Upper lobe of left lung (tissue), 6 donors: ENCODE data around the gene CLVS2. TPM values are rescaled to one million over a fixed set of nuclear protein-coding genes. Genes with fewer than 3 reads are reported as not detected.
A peak's percentile ranks its signal among the peaks of the same experiment; 100 is the strongest.

Source experiments
- ATAC-seq, 2 donors: fragments of 200-7000 bp; cut with Tn5 transposase; one replicate each; pipeline ENCODE4 v1.9.1; 2022; ENCODE audit warnings: mild to moderate bottlenecking in 2 of 2, moderate library complexity in 2 of 2; ENCODE audit not compliant: low FRiP score in 2 of 2
- DNase-seq, 2 donors: peaks; one replicate each; pipeline ENCODE4 v3.0.0-alpha.2; 2019 to 2020
- H3K27ac ChIP-seq, 4 donors: fragments of 200-600 bp; sonication (generic); one replicate each; pipeline ENCODE4 v1.5.1; 2016 to 2019
- H3K27me3 ChIP-seq, 4 donors: fragments of 200-600 bp; sonication (generic); one replicate each; pipeline ENCODE4 v1.5.1; 2017 to 2019
- H3K36me3 ChIP-seq, 4 donors: fragments of 200-600 bp; sonication (generic); one replicate each; pipeline ENCODE4 v1.5.1; 2016 to 2019
- H3K4me1 ChIP-seq, 4 donors: fragments of 200-600 bp; sonication (generic); one replicate each; pipeline ENCODE4 v1.5.1; 2018 to 2019
- H3K4me3 ChIP-seq, 4 donors: fragments of 200-600 bp; sonication (generic); one replicate each; pipeline ENCODE4 v1.5.1; 2017 to 2019; ENCODE audit warnings: mild to moderate bottlenecking in 2 of 4, moderate library complexity in 1 of 4
- H3K9me3 ChIP-seq, 4 donors: fragments of 200-600 bp; sonication (generic); one replicate each; pipeline ENCODE4 v1.5.1; 2018 to 2019
- CTCF ChIP-seq, 6 experiments: fragments of 450-650 bp in 4 of 6; fragments of 200-600 bp in 2 of 6; sonication (generic) in 2 of 6; IDR thresholded peaks; one replicate each; pipeline ENCODE4 v1.5.1; 2016 to 2019; ENCODE audit warnings: antibody characterized with exemption in 6 of 6
- EP300 ChIP-seq, 4 donors: sonication (generic); formaldehyde crosslinking; IDR thresholded peaks; one replicate each; pipeline ENCODE4 v1.5.1; 2017; ENCODE audit warnings: antibody characterized with exemption in 4 of 4, control low read depth in 2 of 4
- POLR2A ChIP-seq, 4 donors: fragments of 450-650 bp; IDR thresholded peaks; one replicate each; pipeline ENCODE4 v1.5.1; 2016 to 2017; ENCODE audit warnings: antibody characterized with exemption in 4 of 4, mild to moderate bottlenecking in 2 of 4
- POLR2AphosphoS5 ChIP-seq, 2 donors: sonication (generic); formaldehyde crosslinking; IDR thresholded peaks; one replicate each; pipeline ENCODE4 v1.5.1; 2017; ENCODE audit warnings: antibody characterized with exemption in 2 of 2
- WGBS, 2 donors: methylation state at CpG; one replicate each; pipeline ENCODE4 v1.1.5; 2017 to 2018; 5-methylcytosine and 5-hydroxymethylcytosine counted together
- total RNA-seq, 6 donors: library from RNA; depleted of rRNA in 4 of 6; stranded (reverse); fragments of >200 nt in 4 of 6; gene quantifications; one replicate each; pipeline versions ENCODE4 v1.1.0 to v1.2.1, GENCODE V29; 2016 to 2021
- donor health status: DM: no; HTN: no; CAD: no; lungs with moderate emphysema.
- donor health status: DM: no; HTN: yes; CAD: no; lungs with severe emphysema.

The CLVS2 gene
- total RNA-seq, 6 donors from 2014 or later = 0.03 to 1.0 TPM; not detected in 4

DNA sequence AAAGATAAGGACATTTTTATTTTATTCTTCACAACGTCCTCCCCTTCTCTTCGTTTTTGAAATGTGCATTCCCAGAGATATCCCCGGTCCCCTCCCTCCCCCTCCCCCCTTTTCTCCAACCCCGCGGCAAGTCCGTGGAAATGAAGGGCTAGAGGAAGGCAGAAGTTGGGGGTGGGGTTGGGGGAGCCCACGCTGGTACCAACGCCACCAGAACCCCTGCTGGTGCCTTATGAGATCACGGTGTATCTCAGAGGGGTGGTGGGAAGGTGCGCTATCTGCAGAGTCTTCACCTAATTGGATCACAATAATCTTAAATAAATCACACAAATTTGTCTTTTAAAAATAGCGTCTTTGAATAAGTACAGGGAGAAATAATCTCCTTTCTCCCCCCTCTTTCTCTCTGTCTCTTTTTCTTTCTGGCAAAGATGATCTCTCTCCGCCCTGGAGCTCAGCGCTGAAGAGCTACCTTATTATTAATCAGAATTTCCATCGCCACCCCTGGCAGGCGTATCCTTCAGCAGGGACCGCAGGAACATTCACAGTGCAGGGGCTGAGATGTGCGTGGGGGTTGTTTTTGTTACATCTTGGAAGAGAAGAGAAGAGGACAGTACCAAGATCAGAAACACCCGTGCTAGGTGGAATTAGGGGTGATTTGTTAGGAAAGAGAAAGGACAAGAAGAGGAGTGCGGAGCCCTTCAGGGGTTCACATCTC is 915 bp downstream of the CLVS2 start:
- Histone ChIP-seq H3K9me3 (no peaks in the 10 kb centered on the region), H3K27me3 (peaks cover 0 to 16% (median 2%) of the 10 kb centered on the region in 4 donors), H3K27ac (no peak overlapping the region), H3K36me3 (no peaks in the 10 kb centered on the region), H3K4me1 (peaks cover 7 to 13% (median 9%) of the 10 kb centered on the region in 4 donors), H3K4me3 (peak overlapping the region in 1 of 4 donors; percentile 31)
- no peak for ATAC-seq
- 18 to 25% methylated on average over 19 of the region's 19 CpGs for WGBS, 2 donors
- no peak for TF ChIP-seq EP300 (IDR thresholded peaks at IDR 0.05)
- no peak for TF ChIP-seq POLR2A (IDR thresholded peaks at IDR 0.05)
- no peak for TF ChIP-seq POLR2AphosphoS5 (IDR thresholded peaks at IDR 0.05)
- TF ChIP-seq CTCF (IDR thresholded peaks at IDR 0.05) = no peak
- no peak for DNase-seq

- WGBS, 2 donors = 86 to 89% methylated on average over 13 of the region's 13 CpGs
- Histone ChIP-seq H3K36me3 (no peaks in the 10 kb centered on the region), H3K27me3 (peaks cover 0 to 16% (median 2%) of the 10 kb centered on the region in 4 donors), H3K4me3 (no peak overlapping the region), H3K27ac (no peak overlapping the region), H3K4me1 (peaks cover 7 to 13% (median 9%) of the 10 kb centered on the region in 4 donors), H3K9me3 (no peaks in the 10 kb centered on the region)
- TF ChIP-seq CTCF (IDR thresholded peaks at IDR 0.05) (no peak), POLR2A (IDR thresholded peaks at IDR 0.05) (no peak)
- DNase-seq = no peak
- ATAC-seq = no peak
These were observed 1.6 kb downstream of the CLVS2 start for GRCh38 chr6:122997541-122998150.

GRCh38 chr6:122998403-122998975 is 2.5 kb downstream of the CLVS2 start:
- Histone ChIP-seq H3K36me3 (no peaks in the 10 kb centered on the region), H3K27ac (no peak overlapping the region), H3K27me3 (peaks cover 0 to 16% (median 2%) of the 10 kb centered on the region in 4 donors), H3K4me1 (peaks cover 7 to 13% (median 9%) of the 10 kb centered on the region in 4 donors), H3K4me3 (no peak overlapping the region), H3K9me3 (no peaks in the 10 kb centered on the region)
- DNase-seq (no peak), ATAC-seq (no peak)
- TF ChIP-seq CTCF (IDR thresholded peaks at IDR 0.05) (no peak), POLR2A (IDR thresholded peaks at IDR 0.05) (no peak), POLR2AphosphoS5 (IDR thresholded peaks at IDR 0.05) (no peak), EP300 (IDR thresholded peaks at IDR 0.05) (no peak)
- 66 to 70% methylated on average over 5 of the region's 5 CpGs for WGBS, 2 donors

GRCh38 chr6:123000244-123000770 is 4.3 kb downstream of the CLVS2 start:
- Histone ChIP-seq H3K36me3 (no peaks in the 10 kb centered on the region), H3K27ac (no peak overlapping the region), H3K27me3 (peaks cover 0 to 13% (median 2%) of the 10 kb centered on the region in 4 donors), H3K4me1 (peaks cover 7 to 13% (median 9%) of the 10 kb centered on the region in 4 donors), H3K4me3 (no peak overlapping the region), H3K9me3 (no peaks in the 10 kb centered on the region)
- ATAC-seq (no peak), DNase-seq (no peak)
- TF ChIP-seq POLR2A (IDR thresholded peaks at IDR 0.05) (no peak), EP300 (IDR thresholded peaks at IDR 0.05) (no peak), POLR2AphosphoS5 (IDR thresholded peaks at IDR 0.05) (no peak), CTCF (IDR thresholded peaks at IDR 0.05) (no peak)
- 35 to 49% methylated on average over 2 of the region's 2 CpGs for WGBS, 2 donors
